MCF 10A (cell line): ENCODE results near the gene VTCN1. TPM values are rescaled to one million over a fixed set of nuclear protein-coding genes. Genes with fewer than 3 reads are reported as not detected.

ENCODE experiments used
- BruUV-seq: library from RNA; stranded (reverse); fragments of 400-500 nt; replicated peaks from 2 replicates; lab custom pipeline; 2021; lab: Mats Ljungman, UMichigan
- CTCF ChIA-PET: fragments of 300-600 bp; sonication (Branson Sonifier 250); formaldehyde crosslinking; extraction: SDS; loops from one replicate; lab custom pipeline; 2021; ENCODE audit warnings: antibody characterized with exemption, inconsistent platforms; lab: Yijun Ruan, JAX
- POLR2A ChIA-PET: fragments of 300-600, 350-650 bp; sonication (Branson Sonifier 250); formaldehyde crosslinking; extraction: SDS; loops from one replicate; lab custom pipeline; 2020; ENCODE audit warnings: antibody characterized with exemption, inconsistent platforms; lab: Yijun Ruan, JAX
- DNase-seq: peaks from one replicate; pipeline ENCODE4 v3.0.0-alpha.2; 2018; ENCODE audit not compliant: unreplicated experiment
- H3K27ac Mint-ChIP-seq: one replicate; pipeline ENCODE4 v1.8.0; 2022; ENCODE audit warnings: mild to moderate bottlenecking, low read depth, mixed read lengths; ENCODE audit not compliant: unreplicated experiment
- H3K27me3 Mint-ChIP-seq: one replicate; pipeline ENCODE4 v1.8.0; 2022; ENCODE audit warnings: mixed read lengths; ENCODE audit not compliant: insufficient read depth, unreplicated experiment
- H3K36me3 Mint-ChIP-seq: one replicate; pipeline ENCODE4 v1.8.0; 2022; ENCODE audit warnings: mild to moderate bottlenecking, moderate library complexity, mixed read lengths; ENCODE audit not compliant: insufficient read depth, unreplicated experiment
- H3K4me1 Mint-ChIP-seq: one replicate; pipeline ENCODE4 v1.8.0; 2022; ENCODE audit warnings: mixed read lengths; ENCODE audit not compliant: insufficient read depth, unreplicated experiment
- H3K4me3 Mint-ChIP-seq: one replicate; pipeline ENCODE4 v1.8.0; 2022; ENCODE audit warnings: mild to moderate bottlenecking, moderate library complexity, mixed read lengths; ENCODE audit not compliant: unreplicated experiment
- H3K9me3 Mint-ChIP-seq: one replicate; pipeline ENCODE4 v1.8.0; 2022; ENCODE audit warnings: mixed read lengths; ENCODE audit not compliant: unreplicated experiment
- intact Hi-C: fragments of 100-400 bp; cut with micrococcal nuclease; formaldehyde crosslinking; loops from 2 replicates; pipeline ENCODE4 v1.14.1; 2022
- total RNA-seq: library from RNA; stranded (reverse); gene quantifications from 2 replicates; pipeline ENCODE4 v1.2.3, GENCODE V29; 2022
- TF ChIP-seq, protein P1 (sequence below): fragments of 200-600 bp; IDR thresholded peaks from one replicate; pipeline ENCODE4 v1.8.0; 2022; ENCODE audit warnings: antibody characterized with exemption, mild to moderate bottlenecking; ENCODE audit not compliant: unreplicated experiment

Gene VTCN1
- total RNA-seq, 1 experiment from 2014 or later: not detected

- TF ChIP-seq, protein P1, sequence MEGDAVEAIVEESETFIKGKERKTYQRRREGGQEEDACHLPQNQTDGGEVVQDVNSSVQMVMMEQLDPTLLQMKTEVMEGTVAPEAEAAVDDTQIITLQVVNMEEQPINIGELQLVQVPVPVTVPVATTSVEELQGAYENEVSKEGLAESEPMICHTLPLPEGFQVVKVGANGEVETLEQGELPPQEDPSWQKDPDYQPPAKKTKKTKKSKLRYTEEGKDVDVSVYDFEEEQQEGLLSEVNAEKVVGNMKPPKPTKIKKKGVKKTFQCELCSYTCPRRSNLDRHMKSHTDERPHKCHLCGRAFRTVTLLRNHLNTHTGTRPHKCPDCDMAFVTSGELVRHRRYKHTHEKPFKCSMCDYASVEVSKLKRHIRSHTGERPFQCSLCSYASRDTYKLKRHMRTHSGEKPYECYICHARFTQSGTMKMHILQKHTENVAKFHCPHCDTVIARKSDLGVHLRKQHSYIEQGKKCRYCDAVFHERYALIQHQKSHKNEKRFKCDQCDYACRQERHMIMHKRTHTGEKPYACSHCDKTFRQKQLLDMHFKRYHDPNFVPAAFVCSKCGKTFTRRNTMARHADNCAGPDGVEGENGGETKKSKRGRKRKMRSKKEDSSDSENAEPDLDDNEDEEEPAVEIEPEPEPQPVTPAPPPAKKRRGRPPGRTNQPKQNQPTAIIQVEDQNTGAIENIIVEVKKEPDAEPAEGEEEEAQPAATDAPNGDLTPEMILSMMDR: no peak
- no peak for DNase-seq
- no peak overlapping the region for H3K27ac Mint-ChIP-seq
- no peak overlapping the region for H3K4me3 Mint-ChIP-seq
- ChIA-PET POLR2A (interaction anchor here (1.3 kb wide), 1 partner anchor 23 kb away, joined by 3 read pairs; no protein-coding TSS in a partner anchor), CTCF (interaction anchor here (0.6 to 0.9 kb wide), 3 partner anchors 10 to 1927 kb away, joined by 3 read pairs; no protein-coding TSS in a partner anchor)
- H3K4me1 Mint-ChIP-seq: peaks cover 9% of the 10 kb centered on the region
- H3K36me3 Mint-ChIP-seq: no peaks in the 10 kb centered on the region
- intact Hi-C loops: no loop called here
- H3K9me3 Mint-ChIP-seq: no peaks in the 10 kb centered on the region
- H3K27me3 Mint-ChIP-seq: no peaks in the 10 kb centered on the region
- BruUV-seq: no TSS peak
Measured at GRCh38 chr1:117173006-117173405, 37.7 kb downstream of the VTCN1 start.

GRCh38 chr1:117171900-117172511, 38.7 kb downstream of the VTCN1 start:
- Mint-ChIP-seq H3K4me3 (peak overlapping the region; percentile 15), H3K36me3 (no peaks in the 10 kb centered on the region), H3K27me3 (no peaks in the 10 kb centered on the region), H3K9me3 (no peaks in the 10 kb centered on the region), H3K27ac (peak overlapping the region; percentile 32), H3K4me1 (peaks cover 9% of the 10 kb centered on the region)
- ChIA-PET CTCF (interaction anchor here (0.5 to 1.3 kb wide), 6 partner anchors 101 to 1928 kb away, joined by 3 read pairs; no protein-coding TSS in a partner anchor), POLR2A (interaction anchor here (0.6 to 1.0 kb wide), 4 partner anchors 39 to 362 kb away, joined by 3 to 6 read pairs (median 4); partner anchors contain the start of gene VTCN1)
- BruUV-seq: no TSS peak
- DNase-seq: peak; percentile 96
- TF ChIP-seq, protein P1: no peak
- intact Hi-C loops: no loop called here

DNA sequence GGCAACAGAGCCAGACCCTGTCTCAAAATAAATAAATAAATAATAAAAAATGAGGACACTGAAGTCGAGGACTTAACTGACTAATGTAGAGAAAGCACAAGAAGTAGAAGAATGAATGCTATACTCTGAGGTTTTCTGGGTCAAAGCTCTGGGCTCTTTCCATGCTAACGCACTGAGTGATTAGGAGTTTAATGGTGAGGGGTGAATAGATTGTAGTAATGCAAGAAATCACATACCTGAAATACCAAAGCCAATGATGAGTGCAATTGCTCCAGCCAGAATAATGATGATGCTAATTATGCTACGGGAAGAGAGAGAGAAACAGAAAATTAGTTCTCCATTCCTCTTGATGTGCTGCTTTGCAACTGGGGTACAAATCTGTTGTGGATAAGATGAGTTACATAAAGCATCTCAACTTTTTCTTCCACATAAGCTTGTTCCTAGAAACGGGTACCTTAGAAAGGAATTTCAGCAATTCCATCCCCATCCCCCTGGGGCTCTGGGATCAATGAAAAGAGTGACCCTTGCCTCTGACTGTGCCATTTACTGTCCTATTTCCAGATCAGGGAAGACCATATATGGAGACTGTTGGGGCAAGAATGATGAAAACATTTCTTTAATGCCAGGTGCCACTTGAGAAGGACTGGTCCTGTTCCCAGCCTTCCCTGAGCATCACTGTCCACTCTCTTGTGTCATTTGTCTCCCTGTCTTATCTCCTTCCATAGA, 40.7 kb downstream of the VTCN1 start:
- ChIA-PET CTCF (interaction anchor here (1.3 kb wide), 1 partner anchor 115 kb away, joined by 3 read pairs; no protein-coding TSS in a partner anchor), POLR2A (no interaction called here)
- H3K27ac Mint-ChIP-seq: no peak overlapping the region
- no peaks in the 10 kb centered on the region for H3K9me3 Mint-ChIP-seq
- no peaks in the 10 kb centered on the region for H3K36me3 Mint-ChIP-seq
- H3K4me1 Mint-ChIP-seq: peaks cover 9% of the 10 kb centered on the region
- H3K27me3 Mint-ChIP-seq: no peaks in the 10 kb centered on the region
- no peak for DNase-seq
- TF ChIP-seq, protein P1: no peak
- BruUV-seq: no TSS peak
- intact Hi-C loops: no loop called here
- no peak overlapping the region for H3K4me3 Mint-ChIP-seq

GRCh38 chr1:117167402-117167801, 43.3 kb downstream of the VTCN1 start:
- no TSS peak for BruUV-seq
- Mint-ChIP-seq H3K9me3 (no peaks in the 10 kb centered on the region), H3K27ac (peak overlapping the region; percentile 36), H3K4me1 (peaks cover 9% of the 10 kb centered on the region), H3K36me3 (no peaks in the 10 kb centered on the region), H3K27me3 (no peaks in the 10 kb centered on the region), H3K4me3 (no peak overlapping the region)
- intact Hi-C loops: no loop called here
- TF ChIP-seq, protein P1: no peak
- DNase-seq: no peak
- POLR2A ChIA-PET: interaction anchor here (0.7 kb wide), 1 partner anchor 35 kb away, joined by 5 read pairs; no protein-coding TSS in a partner anchor
- CTCF ChIA-PET: no interaction called here
